ENCODE data around the gene ACP5.

- TF ChIP-seq POLR2A (IDR thresholded peaks at IDR 0.05) (no peak), CTCF (IDR thresholded peaks at IDR 0.05) (no peak)
Measured at GRCh38 chr19:11612816-11613511, 35.5 kb upstream of the ACP5 start.

All from uterus (tissue), 2 donors.